A549 (cell line): ENCODE data around the gene POC1A. TPM values are rescaled to one million over a fixed set of nuclear protein-coding genes. Genes with fewer than 3 reads are reported as not detected.

ENCODE experiments used
- ATAC-seq, 2 experiments: fragments of 200-7000 bp in 1 of 2; fragments of >200 bp in 1 of 2; cut with Nextera tagmentation in 1 of 2; cut with Tn5 transposase in 1 of 2; 3 replicates each; pipeline versions ENCODE4 v1.8.0 to v1.9.1; 2018 to 2020; ENCODE audit warnings: mild to moderate bottlenecking in 1 of 2, moderate library complexity in 1 of 2
- CTCF ChIA-PET: fragments of 300-600 bp; sonication (Branson Sonifier 250); formaldehyde crosslinking; extraction: SDS; loops from one replicate; lab custom pipeline; 2021; ENCODE audit warnings: antibody characterized with exemption, inconsistent platforms; lab: Yijun Ruan, JAX
- POLR2A ChIA-PET: fragments of 350-600 bp; formaldehyde crosslinking; extraction: SDS; loops from one replicate; lab custom pipeline; 2021; ENCODE audit warnings: antibody characterized with exemption, inconsistent platforms; lab: Yijun Ruan, JAX
- DNase-seq, 2 experiments: peaks; one replicate each; pipeline versions ENCODE4 v3.0.0 to v3.0.0-alpha.2; 2011 to 2016; ENCODE audit warnings: low read depth in 1 of 2, low spot score in 1 of 2
- FAIRE-seq: peaks from 2 replicates; lab custom pipeline; 2011; peaks lifted over from hg19 to GRCh38; lab: Jason Lieb, UNC
- H3K27ac ChIP-seq, 2 experiments: fragments of >200 bp; sonication (Bioruptor Twin); formaldehyde crosslinking; 3 replicates each; pipeline ENCODE4 v1.5.1; 2016 to 2017
- H3K4me1 ChIP-seq: fragments of >200 bp; sonication (Bioruptor Twin); formaldehyde crosslinking; 3 replicates; pipeline ENCODE4 v1.6.1; 2016
- H3K4me2 ChIP-seq: fragments of >200 bp; sonication (Bioruptor Twin); formaldehyde crosslinking; 3 replicates; pipeline ENCODE4 v1.6.1; 2016
- H3K4me3 ChIP-seq: fragments of >200 bp; sonication (Bioruptor Twin); formaldehyde crosslinking; 3 replicates; pipeline ENCODE4 v1.5.1; 2016
- H3K9me3 ChIP-seq: fragments of >200 bp; sonication (Bioruptor Twin); formaldehyde crosslinking; 3 replicates; pipeline ENCODE4 v1.6.1; 2016
- ATOH8 ChIP-seq: fragments of 250-450 bp; sonication (Bioruptor Pico); IDR thresholded peaks from 2 replicates; pipeline ENCODE4 v1.5.0; 2020; ENCODE audit warnings: low read depth, mild to moderate bottlenecking, moderate library complexity
- CBX2 ChIP-seq: fragments of 200-600 bp; sonication (generic); IDR thresholded peaks from 2 replicates; pipeline ENCODE4 v1.6.1; 2016; ENCODE audit warnings: low read depth, mild to moderate bottlenecking, borderline replicate concordance
- CEBPB ChIP-seq, 2 experiments: fragments of >200 bp in 1 of 2; sonication (Bioruptor Twin) in 1 of 2; formaldehyde crosslinking in 1 of 2; IDR thresholded peaks; 2 replicates each; pipeline ENCODE4 v1.6.1; 2012 to 2016
- CTCF ChIP-seq: fragments of >200 bp; sonication (Bioruptor Twin); formaldehyde crosslinking; IDR thresholded peaks from 3 replicates; pipeline ENCODE4 v1.5.1; 2016
- ELK1 ChIP-seq: fragments of 150-350 bp; IDR thresholded peaks from 2 replicates; pipeline ENCODE4 v1.6.1; 2014; ENCODE audit warnings: low read depth, mild to moderate bottlenecking, low read length
- FOSB ChIP-seq: fragments of 250-450 bp; sonication (Bioruptor Pico); IDR thresholded peaks from 2 replicates; pipeline ENCODE4 v1.5.0; 2020; ENCODE audit warnings: mild to moderate bottlenecking, moderate library complexity
- FOSL2 ChIP-seq, 2 experiments: fragments of 450-650 bp in 1 of 2; fragments of >200 bp in 1 of 2; sonication (Bioruptor Twin) in 1 of 2; formaldehyde crosslinking; IDR thresholded peaks; 2 replicates each; pipeline versions ENCODE4 v1.5.0 to v1.6.1; 2016 to 2020; ENCODE audit warnings: mild to moderate bottlenecking in 1 of 2, moderate library complexity in 1 of 2
- HDAC2 ChIP-seq: fragments of 200-600 bp; sonication (generic); IDR thresholded peaks from 2 replicates; pipeline ENCODE4 v1.6.1; 2016
- HOXA7 ChIP-seq: fragments of 250-450 bp; sonication (Bioruptor Pico); IDR thresholded peaks from 2 replicates; pipeline ENCODE4 v1.5.0; 2020; ENCODE audit warnings: mild to moderate bottlenecking, moderate library complexity
- HOXB13 ChIP-seq: fragments of 250-450 bp; sonication (Bioruptor Pico); IDR thresholded peaks from 2 replicates; pipeline ENCODE4 v1.5.0; 2020; ENCODE audit warnings: low read depth, mild to moderate bottlenecking, moderate library complexity
- JUN ChIP-seq, 2 experiments: fragments of >200 bp; sonication (Bioruptor Twin); formaldehyde crosslinking; IDR thresholded peaks; 2 replicates in 1 of 2; 3 replicates in 1 of 2; pipeline ENCODE4 v1.6.1; 2016 to 2017
- KDM1A ChIP-seq: fragments of 200-600 bp; sonication (generic); IDR thresholded peaks from 2 replicates; pipeline ENCODE4 v1.6.1; 2016; ENCODE audit warnings: low read depth, mild to moderate bottlenecking
- MYC ChIP-seq: IDR thresholded peaks from 2 replicates; pipeline ENCODE4 v1.6.1; 2012; ENCODE audit warnings: mild to moderate bottlenecking, inconsistent platforms, low read length, improper control_type of control experiment, borderline replicate concordance
- NPAS2 ChIP-seq: fragments of 250-450 bp; sonication (Bioruptor Pico); IDR thresholded peaks from 2 replicates; pipeline ENCODE4 v1.8.0; 2022; ENCODE audit warnings: mild to moderate bottlenecking, moderate library complexity, borderline replicate concordance
- NR3C1 ChIP-seq: fragments of >200 bp; sonication (Bioruptor Twin); formaldehyde crosslinking; IDR thresholded peaks from 3 replicates; pipeline ENCODE4 v1.6.1; 2017
- POLR2A ChIP-seq: IDR thresholded peaks from 2 replicates; pipeline ENCODE4 v1.6.1; 2012; ENCODE audit warnings: mild to moderate bottlenecking, low read length
- RARB ChIP-seq: fragments of 250-450 bp; sonication (Bioruptor Pico); IDR thresholded peaks from 2 replicates; pipeline ENCODE4 v1.8.0; 2021; ENCODE audit warnings: mild to moderate bottlenecking, moderate library complexity
- RFX5 ChIP-seq: fragments of 450-650 bp; IDR thresholded peaks from 2 replicates; pipeline ENCODE4 v1.7.1; 2014; ENCODE audit warnings: antibody characterized with exemption, mild to moderate bottlenecking, moderate library complexity
- SMC3 ChIP-seq: fragments of >200 bp; sonication (Bioruptor Twin); formaldehyde crosslinking; IDR thresholded peaks from 3 replicates; pipeline ENCODE4 v1.6.1; 2018; ENCODE audit warnings: inconsistent platforms
- ZFP36 ChIP-seq: fragments of 450-650 bp; IDR thresholded peaks from 2 replicates; pipeline ENCODE4 v1.6.1; 2014; ENCODE audit warnings: borderline replicate concordance; ENCODE audit not compliant: partially characterized antibody
- ZSCAN20 ChIP-seq: fragments of 250-450 bp; sonication (Bioruptor Pico); IDR thresholded peaks from 2 replicates; pipeline ENCODE4 v1.8.0; 2022; ENCODE audit warnings: mild to moderate bottlenecking, moderate library complexity
- WGBS: methylation state at CpG from one replicate; pipeline ENCODE4 v1.1.6; 2017; ENCODE audit errors: missing lambda C conversion rate; 5-methylcytosine and 5-hydroxymethylcytosine counted together
- polyA plus RNA-seq, 4 experiments: library from polyadenylated mRNA; depleted of rRNA in 3 of 4; stranded (reverse); fragments of >200 nt; fragmentation: RNase III in 1 of 4; extraction: RNeasy Plus Mini Kit Qiagen cat#74134 plus additional on column Dnase treatment in 1 of 4; gene quantifications; 2 replicates in 3 of 4; 3 replicates in 1 of 4; pipeline ENCODE4 v1.2.3, GENCODE V29; 2011 to 2017

The POC1A gene
- polyA plus RNA-seq, 2 of the 4 experiments (the other 2 are of a cell fraction) = 9.4 to 14.1 TPM

GRCh38 chr3:52040600-52040999 is 113.6 kb downstream of the POC1A start:
- 86% methylated on average over 8 of the region's 8 CpGs for WGBS
- no peak for DNase-seq
- TF ChIP-seq HOXB13 = no peak
- no peak for TF ChIP-seq ZSCAN20 (CRISPR knock-in tag)
- TF ChIP-seq CTCF = no peak
- TF ChIP-seq KDM1A = no peak
- TF ChIP-seq ZFP36 = no peak
- TF ChIP-seq SMC3 = no peak
- TF ChIP-seq HOXA7 (CRISPR knock-in tag) = no peak
- no peak for TF ChIP-seq NR3C1
- no peak for TF ChIP-seq CBX2
- TF ChIP-seq POLR2A = no peak
- no peak for TF ChIP-seq ATOH8 (CRISPR knock-in tag)
- no peak for TF ChIP-seq RFX5
- TF ChIP-seq CEBPB (IDR thresholded peaks at IDR 0.05) = no peak
- no peak for TF ChIP-seq ELK1
- no peak for TF ChIP-seq NPAS2 (CRISPR knock-in tag)
- no peak for TF ChIP-seq HDAC2
- TF ChIP-seq, all 56 proteins: peak for 0
- FAIRE-seq (no peak), ATAC-seq (no peak)
- H3K9me3 ChIP-seq = no peaks in the 10 kb centered on the region
- no peak overlapping the region for H3K27ac ChIP-seq
- ChIA-PET POLR2A (interaction anchor here (1.1 kb wide), 1 partner anchor 10 kb away, joined by 4 read pairs; no protein-coding TSS in a partner anchor), CTCF (interaction anchor here (0.6 to 2.7 kb wide), 4 partner anchors 15 to 39 kb away, joined by 3 to 16 read pairs (median 6); partner anchors contain the start of gene DUSP7)
- H3K4me1 ChIP-seq = peaks cover 5% of the 10 kb centered on the region
- no peak overlapping the region for H3K4me3 ChIP-seq
- H3K4me2 ChIP-seq = no peak overlapping the region

- no peak for ATAC-seq
- WGBS = 100% methylated on average over 3 of the region's 17 CpGs
- no peak overlapping the region for H3K4me3 ChIP-seq
- no peaks in the 10 kb centered on the region for H3K4me1 ChIP-seq
- FAIRE-seq = no peak
- H3K9me3 ChIP-seq = no peaks in the 10 kb centered on the region
- CTCF ChIA-PET = interaction anchor here (0.6 to 2.7 kb wide), 2 partner anchors 19 to 38 kb away, joined by 3 to 16 read pairs; no protein-coding TSS in a partner anchor
- POLR2A ChIA-PET = no interaction called here
- H3K4me2 ChIP-seq = no peak overlapping the region
- no peak overlapping the region for H3K27ac ChIP-seq
- TF ChIP-seq SMC3 = no peak
- TF ChIP-seq FOSB = no peak
- no peak for TF ChIP-seq RARB
- TF ChIP-seq FOSL2 (IDR thresholded peaks at IDR 0.05) = no peak
- no peak for TF ChIP-seq FOSL2 (CRISPR knock-in tag; IDR thresholded peaks at IDR 0.05)
- no peak for TF ChIP-seq JUN (IDR thresholded peaks at IDR 0.05)
- TF ChIP-seq MYC = no peak
- DNase-seq = no peak
These were observed 114.4 kb downstream of the POC1A start for GRCh38 chr3:52039846-52040245.

- Histone ChIP-seq H3K4me1 (no peaks in the 10 kb centered on the region), H3K4me2 (no peak overlapping the region), H3K9me3 (no peaks in the 10 kb centered on the region), H3K4me3 (no peak overlapping the region), H3K27ac (no peak overlapping the region)
- ChIA-PET CTCF (interaction anchor here (0.7 kb wide), 1 partner anchor 105 kb away, joined by 3 read pairs; no protein-coding TSS in a partner anchor), POLR2A (no interaction called here)
- DNase-seq = no peak
- FAIRE-seq = no peak
- ATAC-seq = no peak
- TF ChIP-seq RFX5 = no peak
- WGBS = 100% methylated on average over 2 of the region's 4 CpGs
These were observed 114.8 kb downstream of the POC1A start for GRCh38 chr3:52039426-52039825.
